HG03521 (cell line): ENCODE measurements around the gene COL18A1.
"Not testable (repeated sequence)": the region's sequence is repeated elsewhere in the genome, so short reads cannot be mapped to it uniquely, and the experiment has no call there.

ENCODE experiments used
- ATAC-seq: cut with Tn5 transposase; IDR thresholded peaks from one replicate; pipeline ENCODE4 v1.9.1; 2021; ENCODE audit warnings: mild to moderate bottlenecking, moderate library complexity; ENCODE audit not compliant: unreplicated experiment

COL18A1 gene

DNA sequence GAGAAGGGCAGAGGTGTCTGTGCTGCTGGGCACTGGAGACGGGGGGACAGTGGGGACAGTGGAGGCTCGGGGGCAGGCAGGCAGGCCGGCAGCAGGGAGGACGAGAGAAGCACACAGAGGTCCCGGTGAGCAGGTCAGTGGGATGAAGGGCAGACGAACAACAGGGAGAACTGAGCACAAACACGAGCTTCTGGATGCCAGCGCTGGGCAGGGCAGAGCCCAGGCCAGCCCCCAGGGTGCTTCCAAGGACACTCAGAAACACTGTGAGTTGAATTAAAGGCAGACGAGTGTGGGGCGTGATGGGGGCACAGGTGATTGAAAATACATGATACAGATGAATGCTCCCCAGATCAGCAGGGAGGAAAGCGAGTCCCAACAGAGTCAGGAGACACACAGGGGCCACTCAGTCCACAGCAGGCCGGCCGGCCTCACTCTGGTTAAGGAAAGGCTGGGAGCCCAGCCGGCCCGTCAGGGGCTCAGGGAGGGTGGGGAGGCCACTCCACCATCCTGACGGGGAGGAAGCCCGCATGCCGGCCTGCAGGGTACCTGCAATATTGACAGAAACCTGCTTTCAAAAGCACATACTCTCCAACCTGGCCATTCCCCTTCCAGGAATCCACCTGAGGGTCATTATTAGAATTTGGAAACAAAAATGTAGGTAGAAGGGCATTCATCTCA is 123.2 kb downstream of the COL18A1 start:
- no peak for ATAC-seq

DNA sequence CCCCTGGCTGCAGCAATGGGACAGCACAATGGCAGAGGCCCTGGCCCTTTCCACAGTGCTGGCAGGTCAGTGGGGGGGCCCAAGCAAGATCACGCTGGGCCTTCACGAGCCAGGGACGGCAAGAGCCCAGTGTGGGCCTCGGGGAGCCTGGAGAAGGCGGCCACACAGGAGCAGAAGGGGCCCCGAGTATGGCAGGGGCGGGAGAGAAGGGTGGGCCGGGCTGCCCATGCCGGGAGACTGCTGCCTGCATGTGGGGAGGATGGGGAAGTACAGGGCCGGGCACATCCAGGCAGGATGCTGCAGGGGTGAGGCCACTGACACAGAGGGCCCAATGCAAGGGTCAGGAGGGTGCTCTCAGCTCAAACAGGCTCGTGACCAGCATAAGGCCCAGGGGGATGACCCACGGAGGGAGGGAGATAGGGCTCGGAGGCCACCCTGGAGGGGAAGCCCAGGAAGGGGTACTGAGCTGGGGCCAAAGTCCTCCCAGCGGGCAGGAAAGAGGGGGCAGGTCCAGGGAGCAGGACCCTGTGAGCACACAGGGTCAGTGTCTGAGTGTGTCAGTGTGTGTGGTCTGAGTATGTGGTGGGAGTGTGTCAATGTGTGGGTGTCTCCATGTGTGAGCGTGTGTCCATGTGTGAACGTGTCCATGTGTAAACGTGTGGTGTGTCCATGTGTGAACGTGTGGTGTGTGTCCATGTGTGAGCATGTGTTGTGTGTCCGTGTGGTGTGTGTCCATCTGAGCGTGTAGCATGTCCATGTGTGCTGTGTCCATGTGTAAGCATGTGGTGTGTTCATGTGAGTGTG is 124.2 kb downstream of the COL18A1 start:
- no peak for ATAC-seq

DNA sequence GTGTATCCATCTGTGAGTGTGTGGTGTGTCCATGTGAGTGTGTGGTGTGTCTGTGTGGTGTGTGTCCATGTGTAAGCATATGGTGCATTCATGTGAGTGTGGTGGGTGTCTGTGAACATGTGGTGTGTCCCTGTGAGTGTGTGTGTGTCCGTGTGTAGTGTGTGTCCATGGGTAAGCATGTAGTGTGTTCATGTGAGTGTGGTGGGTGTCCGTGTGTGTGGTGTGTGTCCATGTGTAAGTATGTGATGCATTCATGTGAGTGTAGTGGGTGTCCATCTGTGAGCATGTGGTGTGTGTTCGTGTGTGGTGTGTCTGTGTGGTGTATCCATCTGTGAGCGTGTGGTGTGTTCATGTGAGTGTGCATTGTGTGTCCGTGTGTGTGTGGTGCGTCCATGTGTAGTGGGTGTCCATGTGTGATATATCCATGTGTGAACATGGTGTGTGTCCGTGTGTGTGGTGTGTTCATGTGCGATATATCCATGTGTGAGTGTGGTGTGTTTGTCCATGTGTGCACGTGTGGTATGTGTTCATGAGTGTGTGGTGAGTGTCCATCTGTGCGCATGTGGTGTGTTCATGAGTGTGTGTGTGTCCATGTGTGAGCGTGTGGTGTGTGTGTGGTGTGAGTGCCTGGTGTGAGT is 124.9 kb downstream of the COL18A1 start:
- no peak for ATAC-seq

DNA sequence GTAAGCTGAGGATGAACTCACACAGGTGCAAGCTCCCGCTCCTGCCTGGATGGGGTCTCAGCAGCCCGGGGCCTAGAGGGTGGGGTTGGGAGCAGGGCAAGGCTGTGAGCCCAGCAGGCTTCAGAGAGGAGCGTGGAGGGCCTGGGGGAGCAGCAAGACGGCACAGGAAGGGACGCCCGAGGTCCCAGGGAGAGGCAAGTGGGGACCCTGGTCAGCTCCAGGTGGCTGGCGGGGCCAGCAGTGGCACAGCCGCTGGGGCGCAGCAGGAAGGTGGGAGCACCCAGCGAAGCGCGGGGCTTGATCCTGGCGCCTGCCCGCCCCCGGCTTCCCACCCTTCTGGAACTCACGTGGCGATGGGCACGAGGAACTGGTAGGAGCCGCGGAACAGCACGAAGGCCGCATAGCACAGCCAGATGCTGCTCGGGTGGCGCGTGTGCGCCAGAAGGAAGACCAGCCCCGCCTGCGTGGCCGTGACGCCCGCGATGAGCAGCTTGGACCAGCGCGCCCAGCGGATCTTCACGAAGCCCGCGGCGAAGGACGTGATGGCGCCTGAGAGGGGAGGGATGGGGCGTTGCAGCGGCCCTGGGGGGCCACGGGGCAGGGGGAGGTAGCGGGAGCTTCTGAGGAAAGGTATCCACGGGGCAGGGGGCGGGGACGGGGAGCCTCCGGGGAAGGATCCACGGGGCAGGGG is 125.6 kb downstream of the COL18A1 start:
- ATAC-seq, result no peak

DNA sequence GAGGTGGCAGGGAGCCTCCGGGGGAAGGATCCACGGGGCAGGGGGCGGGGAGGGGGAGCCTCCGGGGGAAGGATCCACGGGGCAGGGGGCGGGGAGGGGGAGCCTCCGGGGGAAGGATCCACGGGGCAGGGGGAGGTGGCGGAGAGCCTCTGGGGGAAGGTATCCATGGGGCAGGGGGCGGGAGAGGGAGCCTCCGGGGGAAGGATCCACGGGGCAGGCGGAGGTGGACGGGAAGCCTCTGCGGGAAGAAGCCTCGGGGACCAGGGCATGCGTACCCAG is 126.1 kb downstream of the COL18A1 start:
- not testable (repeated sequence) for ATAC-seq

DNA sequence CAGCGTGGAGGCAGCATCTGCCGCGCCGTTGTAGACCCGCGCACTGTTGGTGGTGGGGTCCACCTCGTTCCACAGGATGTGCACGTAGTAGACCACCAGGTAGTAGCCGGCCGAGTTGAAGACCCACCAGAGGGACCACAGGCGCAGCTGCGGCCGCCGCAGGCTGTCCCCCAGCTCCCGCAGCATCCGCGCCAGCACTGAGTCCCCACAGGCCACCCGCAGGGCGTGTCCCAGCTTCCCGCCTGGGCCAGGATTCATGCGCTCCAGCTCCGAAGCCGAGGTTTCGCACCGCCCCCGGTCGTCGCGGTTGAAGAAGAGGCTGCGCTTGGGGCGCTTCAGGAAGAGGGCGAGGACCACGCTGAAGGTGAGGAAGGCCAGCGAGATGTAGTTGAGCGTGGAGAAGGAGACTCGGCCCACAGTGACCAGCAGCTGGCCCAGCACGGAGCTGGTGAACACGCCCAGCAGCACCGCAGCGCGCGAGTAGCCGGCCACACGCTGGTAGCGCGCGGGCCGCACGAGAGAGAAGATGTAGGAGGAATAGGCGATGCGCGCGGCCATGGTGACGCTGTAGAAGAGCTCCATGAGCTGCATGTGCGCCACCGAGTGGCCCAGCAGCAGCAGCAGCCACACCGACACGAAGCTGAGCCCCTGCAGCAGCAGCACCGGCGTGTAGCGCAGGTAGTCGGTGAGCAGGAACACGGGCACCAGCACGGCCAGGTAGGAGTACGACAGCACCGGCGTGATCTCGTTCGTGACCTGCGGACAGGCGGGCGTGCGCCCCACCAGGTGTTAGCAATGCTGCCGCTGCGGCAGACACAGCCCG is 126.6 kb downstream of the COL18A1 start:
- no peak for ATAC-seq

DNA sequence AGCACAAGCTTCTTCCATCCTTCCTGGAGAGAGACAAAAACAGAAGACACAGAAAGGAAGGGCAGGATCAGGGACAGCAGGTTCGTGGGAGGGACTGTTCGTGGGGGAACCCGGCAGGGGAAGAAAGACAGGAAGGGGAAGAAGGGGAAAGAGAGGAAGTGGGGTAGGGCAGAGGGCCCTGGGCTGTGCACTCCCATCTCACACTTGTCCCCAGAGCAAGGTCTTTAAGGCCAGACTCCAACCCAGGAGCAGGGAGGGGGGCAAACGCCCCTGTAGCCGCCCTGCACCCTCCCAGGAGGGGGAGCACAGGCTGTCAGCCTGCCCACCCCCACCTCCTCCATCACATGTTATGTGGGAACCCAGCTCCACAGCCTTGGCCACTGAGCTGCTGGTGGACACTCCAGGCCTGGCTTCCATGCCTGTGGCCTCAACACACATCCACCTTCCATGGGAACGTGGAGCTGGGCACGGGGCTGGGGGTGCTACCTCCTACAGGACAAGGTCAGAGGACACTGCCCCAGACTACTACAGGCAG is 127.9 kb downstream of the COL18A1 start:
- ATAC-seq, result no peak

DNA sequence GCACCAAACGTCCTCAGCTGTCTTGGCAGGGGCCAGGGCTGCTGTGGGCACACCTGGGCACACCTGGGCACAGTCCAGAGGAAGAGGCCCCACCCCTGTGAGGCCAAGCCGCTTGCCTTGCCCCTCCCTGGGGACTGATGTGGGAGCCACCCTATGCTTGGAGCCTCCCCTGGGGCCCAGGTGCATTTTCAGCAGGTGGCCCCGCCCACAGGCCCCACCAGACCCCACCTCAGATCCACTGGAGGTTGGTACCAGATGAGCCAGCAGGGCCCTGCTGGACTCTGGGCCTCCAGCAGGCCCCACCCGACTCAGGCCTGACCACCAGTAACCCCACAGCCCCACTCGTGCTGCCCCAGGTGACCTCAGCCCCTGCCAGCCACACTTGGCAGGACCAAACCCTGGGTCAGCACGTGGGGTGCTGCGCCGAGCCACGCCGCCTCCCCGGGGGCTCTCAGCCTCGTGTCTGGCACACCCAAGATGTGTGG is 128.4 kb downstream of the COL18A1 start:
- no peak for ATAC-seq

DNA sequence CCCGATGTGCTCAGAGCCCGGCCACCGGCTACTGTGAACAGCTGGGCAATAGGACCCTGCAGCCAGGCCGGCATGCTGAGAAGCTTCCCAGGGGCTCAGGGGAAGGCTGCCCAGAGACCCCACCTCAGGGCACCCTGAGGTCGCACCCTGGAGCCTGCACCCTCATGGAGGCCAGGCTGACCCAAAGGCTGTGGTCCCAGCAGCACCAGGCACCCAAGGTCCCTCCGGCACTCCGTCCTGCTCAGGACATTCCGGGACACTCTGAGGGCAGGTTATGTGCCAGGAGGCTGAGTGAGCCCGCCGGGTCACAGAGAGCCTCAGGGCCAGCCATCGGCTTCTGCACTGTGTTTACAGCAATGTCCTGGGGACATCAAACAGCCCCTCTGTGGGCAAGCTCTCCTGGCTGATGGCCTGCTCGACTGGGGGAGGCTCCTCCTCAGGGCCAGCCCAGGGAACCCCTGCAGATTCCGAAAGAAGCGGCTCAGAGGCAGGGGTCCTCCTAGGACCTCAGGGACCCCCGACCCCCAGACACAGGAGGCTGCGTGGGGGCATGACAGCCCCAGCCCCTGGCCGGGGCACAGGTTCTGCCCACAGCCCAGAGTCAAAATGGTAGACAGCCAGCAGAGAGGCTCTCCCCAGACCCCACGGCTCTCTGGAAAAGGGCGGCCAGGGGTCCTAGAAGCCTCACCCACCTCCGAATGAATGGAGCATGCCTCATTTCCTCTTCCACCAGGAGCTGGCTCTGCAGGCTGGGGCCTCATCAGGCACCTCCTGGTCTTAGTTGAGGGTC is 129.1 kb downstream of the COL18A1 start:
- ATAC-seq, result no peak

DNA sequence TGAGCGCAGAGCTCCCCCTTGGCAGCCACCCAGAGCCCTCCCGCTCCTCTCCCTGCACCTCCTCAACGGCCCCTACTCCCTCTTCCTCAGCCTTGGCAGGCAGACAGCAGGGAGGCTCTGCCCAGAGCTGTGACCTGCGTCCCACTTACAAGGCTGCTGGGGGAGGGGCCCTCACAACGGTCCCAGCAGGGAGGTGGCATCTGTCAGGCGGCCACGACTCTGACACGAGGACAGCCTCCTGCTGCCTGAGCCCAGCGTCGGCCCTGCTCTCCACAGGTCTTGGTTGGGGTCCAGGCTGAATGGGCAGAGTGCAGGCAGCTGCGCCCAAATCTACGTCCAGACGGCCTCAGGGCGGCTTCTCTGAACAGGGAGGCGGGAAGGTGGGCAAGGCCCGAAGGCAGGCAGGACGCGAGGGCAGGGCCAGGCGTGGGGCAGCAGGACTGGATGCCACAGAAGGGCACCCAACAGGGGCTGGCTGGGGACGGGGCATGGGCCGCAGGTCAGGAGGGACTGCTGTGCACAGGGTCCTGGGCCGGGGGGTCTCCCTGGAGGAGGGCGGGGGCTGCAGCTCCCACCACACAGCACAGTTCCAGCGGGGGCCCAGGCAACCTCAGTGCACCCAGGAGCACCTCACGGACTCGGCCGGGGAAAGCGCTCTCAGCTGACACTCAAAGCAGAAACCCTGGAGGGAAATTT is 129.8 kb downstream of the COL18A1 start:
- ATAC-seq, result no peak

DNA sequence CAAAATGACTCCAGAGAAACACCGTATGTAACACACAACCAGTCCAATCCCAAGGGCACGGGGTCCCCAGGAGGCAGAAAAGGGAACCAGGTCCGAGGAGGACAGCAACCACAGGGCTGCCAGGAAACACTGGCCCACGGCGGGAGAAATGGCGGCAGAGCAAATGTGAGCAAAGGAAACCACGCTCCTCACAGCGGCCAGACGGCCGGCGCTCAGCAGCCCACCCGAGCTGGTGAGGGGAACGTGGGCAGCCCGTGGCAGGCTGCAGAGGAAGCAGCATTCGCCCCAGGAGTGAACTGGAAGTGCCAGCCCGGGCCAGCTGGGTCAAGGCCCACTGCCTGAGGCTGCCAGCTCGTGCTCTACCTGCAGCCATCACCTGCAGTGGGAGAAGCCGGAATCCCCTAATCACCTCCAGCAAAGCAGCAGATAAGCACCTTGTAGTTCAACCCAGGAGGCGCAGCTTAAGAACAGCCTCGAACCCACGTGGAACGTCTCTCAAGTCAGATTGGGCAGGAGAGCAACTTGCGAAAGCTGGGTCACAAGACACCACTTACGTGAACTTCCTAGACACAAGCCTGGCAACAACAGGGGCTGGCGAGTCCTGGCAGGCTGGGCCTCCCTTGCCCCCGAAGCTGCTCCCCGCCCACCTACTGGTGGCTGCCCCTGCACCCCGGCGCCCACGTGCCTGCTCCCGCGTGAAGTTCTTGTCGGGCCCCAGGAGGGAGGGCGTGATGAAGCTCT is 130.5 kb downstream of the COL18A1 start:
- no peak for ATAC-seq

DNA sequence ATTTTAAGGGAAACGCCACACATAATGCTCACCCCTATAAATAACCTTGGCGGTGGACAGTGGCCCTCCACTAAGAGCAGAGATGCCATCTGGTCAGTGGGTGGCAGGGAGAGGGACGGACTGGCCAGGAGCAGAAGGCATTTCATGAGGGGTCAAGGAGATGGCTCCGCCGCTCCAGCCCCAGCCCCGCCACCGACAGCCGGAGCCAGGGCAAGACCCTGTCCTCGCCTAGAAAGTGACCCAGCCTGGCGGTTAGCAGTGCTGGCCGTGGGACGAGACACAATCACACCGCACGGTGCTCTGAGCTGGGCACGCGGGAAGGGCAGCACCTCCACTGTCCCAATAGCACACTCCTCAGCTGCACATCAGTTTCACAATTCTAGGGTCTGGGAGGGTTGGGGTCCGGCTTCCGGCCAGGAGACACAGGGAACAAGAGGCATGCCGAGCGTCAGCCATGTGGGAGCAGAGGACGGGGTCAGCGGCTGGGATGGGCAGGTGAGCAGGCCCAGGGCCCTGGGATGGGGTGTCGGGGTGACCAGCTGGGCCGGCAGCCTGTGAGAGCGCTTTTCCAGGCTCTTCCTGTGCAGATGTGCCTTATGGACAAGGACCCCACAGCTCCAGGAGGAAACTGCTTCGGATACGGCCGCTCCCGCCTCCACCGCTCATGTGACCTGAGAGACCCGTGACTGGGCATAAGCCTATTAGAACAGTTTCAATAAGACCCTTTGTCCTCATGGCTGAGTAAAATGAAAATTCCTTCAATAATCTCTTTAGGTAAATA is 131.5 kb downstream of the COL18A1 start:
- ATAC-seq, result no peak

DNA sequence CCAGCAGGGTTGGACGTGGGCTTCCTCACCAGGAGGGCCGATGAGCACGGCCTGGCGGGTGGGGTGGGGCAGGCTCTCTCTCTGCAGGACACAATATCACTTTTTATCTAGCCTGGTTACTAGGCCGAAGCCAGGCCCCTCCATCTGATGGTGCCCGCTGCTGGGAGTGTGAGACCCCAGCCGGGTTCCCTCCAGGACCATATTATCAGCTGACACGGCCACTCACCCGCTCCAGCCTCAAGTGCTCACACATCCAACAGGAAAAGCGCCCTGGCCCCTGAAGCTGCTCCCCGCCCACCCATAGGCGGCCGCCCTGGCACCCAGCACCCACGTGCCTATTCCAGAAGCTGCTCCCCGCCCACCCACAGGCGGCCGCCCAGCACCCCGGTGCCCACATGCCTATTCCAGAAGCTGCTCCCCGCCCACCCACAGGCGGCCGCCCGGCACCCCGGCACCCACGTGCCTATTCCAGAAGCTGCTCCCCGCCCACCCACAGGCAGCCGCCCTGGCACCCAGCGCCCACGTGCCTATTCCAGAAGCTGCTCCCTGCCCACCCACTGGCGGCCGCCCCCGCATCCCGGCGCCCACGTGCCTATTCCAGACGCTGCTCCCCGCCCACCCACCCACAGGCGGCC is 132.3 kb downstream of the COL18A1 start:
- no peak for ATAC-seq

DNA sequence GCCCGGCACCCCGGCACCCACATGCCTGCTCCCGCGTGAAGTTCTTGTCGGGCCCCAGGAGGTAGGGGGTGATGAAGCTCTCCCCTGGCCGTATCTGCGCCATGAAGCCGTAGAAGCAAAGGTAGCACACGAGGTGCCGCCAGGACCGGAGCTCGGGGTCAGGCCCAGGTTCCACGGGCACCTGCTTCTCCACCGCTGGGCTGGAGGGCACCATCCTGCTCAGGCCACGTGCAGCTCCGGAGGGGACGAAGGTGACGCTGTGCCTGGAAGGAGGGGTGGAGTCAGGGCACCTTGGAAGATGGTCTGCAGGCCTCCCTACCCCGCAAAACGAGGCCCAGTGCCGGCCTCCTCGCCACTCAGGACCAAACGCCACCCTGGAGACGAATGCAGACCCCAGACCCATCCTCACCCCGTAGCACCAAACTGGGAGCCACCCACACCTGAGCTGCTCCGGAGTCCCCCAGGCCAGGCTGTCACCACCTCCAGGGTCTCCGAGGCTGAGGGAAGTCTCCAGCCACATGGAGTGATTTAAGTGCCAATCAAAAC is 132.9 kb downstream of the COL18A1 start:
- ATAC-seq, result no peak

DNA sequence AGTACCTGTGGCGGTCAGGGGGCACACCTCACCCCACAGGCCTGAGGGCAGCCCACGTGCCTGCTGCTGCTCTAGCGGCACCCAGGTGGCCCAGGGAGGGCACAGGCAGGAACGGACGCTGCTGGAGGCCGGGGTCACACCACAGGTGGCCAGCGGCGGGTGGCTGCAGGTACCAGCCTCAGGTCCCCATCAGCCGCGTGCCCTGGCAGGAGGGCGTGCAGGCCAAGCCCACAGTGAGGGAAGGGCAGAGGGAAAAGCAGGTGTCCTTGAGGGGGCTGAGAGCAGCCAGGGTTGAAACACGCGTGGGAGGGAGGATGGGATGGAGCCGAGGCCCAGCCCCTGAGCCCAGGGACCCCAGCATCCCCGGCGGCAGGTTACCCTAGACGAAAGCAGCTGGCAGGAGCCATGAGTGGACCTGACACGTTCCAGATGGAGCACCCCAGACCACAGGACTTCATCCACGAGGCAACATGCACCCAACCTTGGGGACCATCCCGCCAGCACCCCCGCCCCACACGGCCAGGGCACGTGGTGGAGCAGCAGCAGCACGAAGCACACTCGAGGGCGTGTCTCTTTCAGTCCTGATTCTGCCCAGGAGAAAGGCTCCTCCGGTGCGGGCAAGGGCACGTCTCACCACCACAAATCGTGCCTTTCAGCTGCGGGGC is 133.5 kb downstream of the COL18A1 start:
- ATAC-seq, result no peak
